NK-92 treated with Interleukin-12 subunit alpha and Interleukin-12 subunit beta, amount 100 ng/mL, for 24 hours (cell line): ENCODE measurements around the gene ANKMY1.

Experiments
- DNase-seq: peaks from one replicate; lab custom pipeline; 2025; lab: John Stamatoyannopoulos, UW

The ANKMY1 gene

GRCh38 chr2:240579771-240580614, 22.2 kb upstream of the ANKMY1 start:
- no peak for DNase-seq

GRCh38 chr2:240579071-240579762, 21.4 kb upstream of the ANKMY1 start:
- no peak for DNase-seq

GRCh38 chr2:240578488-240578887, 20.7 kb upstream of the ANKMY1 start:
- DNase-seq = no peak

- DNase-seq = no peak
These were observed 20.3 kb upstream of the ANKMY1 start for GRCh38 chr2:240578110-240578450.

GRCh38 chr2:240577281-240578109, 19.7 kb upstream of the ANKMY1 start:
- no peak for DNase-seq

- DNase-seq = no peak
These were observed 18.8 kb upstream of the ANKMY1 start for GRCh38 chr2:240576436-240577205.

GRCh38 chr2:240576036-240576435, 18.2 kb upstream of the ANKMY1 start:
- DNase-seq = no peak

- no peak for DNase-seq
These were observed 17.5 kb upstream of the ANKMY1 start for GRCh38 chr2:240575101-240575965.

GRCh38 chr2:240574386-240575100, 16.8 kb upstream of the ANKMY1 start:
- DNase-seq = no peak

- no peak for DNase-seq
These were observed 16.0 kb upstream of the ANKMY1 start for GRCh38 chr2:240573516-240574385.

GRCh38 chr2:240573071-240573515, 15.3 kb upstream of the ANKMY1 start:
- DNase-seq = no peak

GRCh38 chr2:240572141-240573031, 14.6 kb upstream of the ANKMY1 start:
- no peak for DNase-seq

GRCh38 chr2:240571314-240571973, 13.7 kb upstream of the ANKMY1 start:
- no peak for DNase-seq

- no peak for DNase-seq
These were observed 12.9 kb upstream of the ANKMY1 start for GRCh38 chr2:240570531-240571313.

- no peak for DNase-seq
These were observed 12.3 kb upstream of the ANKMY1 start for GRCh38 chr2:240569998-240570530.

GRCh38 chr2:240569523-240569997, 11.8 kb upstream of the ANKMY1 start:
- no peak for DNase-seq
